Stimulated activated CD4-positive, alpha-beta T cell treated with anti-CD3 and anti-CD28 coated beads, Interleukin-4, amount 100 ng/mL, for 1 hour (primary cell): ENCODE data around the gene CPA1.
"Not testable (repeated sequence)": the region's sequence is repeated elsewhere in the genome, so short reads cannot be mapped to it uniquely, and the experiment has no call there.

Experiments
- DNase-seq: peaks from one replicate; pipeline ENCODE4 v3.0.0-alpha.2; 2020

CPA1 gene

GRCh38 chr7:130374507-130374906 is 5.8 kb upstream of the CPA1 start:
- DNase-seq = no peak

DNA sequence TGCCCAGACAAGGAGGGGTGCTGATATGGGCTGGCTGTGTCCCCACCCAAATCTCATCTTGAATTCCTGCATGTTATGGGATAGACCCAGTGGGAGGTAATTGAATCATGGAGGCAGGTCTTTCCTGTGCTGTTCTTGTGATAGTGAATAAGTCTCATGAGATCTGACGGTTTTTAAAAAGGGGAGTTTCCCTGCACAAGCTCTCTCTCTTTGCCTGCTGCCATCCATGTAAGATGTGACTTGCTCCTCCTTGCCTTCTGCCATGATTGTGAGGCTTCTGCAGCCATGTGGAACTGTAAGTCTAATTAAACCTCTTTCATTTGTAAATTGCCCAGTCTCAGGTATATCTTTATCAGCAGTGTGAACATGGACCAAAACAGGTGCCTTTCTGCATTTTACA is 3.8 kb upstream of the CPA1 start:
- DNase-seq = not testable (repeated sequence)

- DNase-seq = no peak
These were observed 3.1 kb upstream of the CPA1 start for GRCh38 chr7:130377178-130377577.

GRCh38 chr7:130379019-130379418 is 1.3 kb upstream of the CPA1 start:
- no peak for DNase-seq

- DNase-seq = no peak
These were observed 768 bp upstream of the CPA1 start for GRCh38 chr7:130379532-130379920.

- no peak for DNase-seq
These were observed 664 bp downstream of the CPA1 start for GRCh38 chr7:130380861-130381455.

DNA sequence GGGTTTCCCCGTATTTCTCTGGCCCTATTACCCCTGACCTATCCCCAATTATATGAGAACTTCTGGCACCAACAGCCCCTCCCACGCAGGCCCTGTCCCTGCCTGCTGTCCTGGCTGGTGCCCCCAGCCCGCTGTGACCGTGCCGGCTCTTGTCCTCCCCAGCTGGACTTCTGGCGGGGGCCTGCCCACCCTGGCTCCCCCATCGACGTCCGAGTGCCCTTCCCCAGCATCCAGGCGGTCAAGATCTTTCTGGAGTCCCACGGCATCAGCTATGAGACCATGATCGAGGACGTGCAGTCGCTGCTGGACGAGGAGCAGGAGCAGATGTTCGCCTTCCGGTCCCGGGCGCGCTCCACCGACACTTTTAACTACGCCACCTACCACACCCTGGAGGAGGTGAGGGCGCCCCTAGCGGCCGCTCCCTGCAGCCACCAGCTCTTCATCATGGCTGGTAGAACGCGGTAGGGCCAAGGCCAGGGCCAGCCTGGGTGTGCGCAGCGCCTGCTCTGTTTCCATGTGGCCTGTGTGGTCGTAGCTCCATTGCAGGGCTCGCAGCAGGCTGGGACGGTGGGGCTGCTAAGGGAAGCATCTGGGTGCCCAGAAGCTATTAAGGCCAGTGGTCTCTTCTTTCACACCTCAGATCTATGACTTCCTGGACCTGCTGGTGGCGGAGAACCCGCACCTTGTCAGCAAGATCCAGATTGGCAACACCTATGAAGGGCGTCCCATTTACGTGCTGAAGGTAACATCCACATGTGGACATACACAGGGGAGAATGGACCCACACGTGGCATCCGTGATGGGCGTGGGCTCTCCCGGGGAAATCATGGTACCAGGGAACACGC is 1.4 kb downstream of the CPA1 start:
- DNase-seq = no peak

DNA sequence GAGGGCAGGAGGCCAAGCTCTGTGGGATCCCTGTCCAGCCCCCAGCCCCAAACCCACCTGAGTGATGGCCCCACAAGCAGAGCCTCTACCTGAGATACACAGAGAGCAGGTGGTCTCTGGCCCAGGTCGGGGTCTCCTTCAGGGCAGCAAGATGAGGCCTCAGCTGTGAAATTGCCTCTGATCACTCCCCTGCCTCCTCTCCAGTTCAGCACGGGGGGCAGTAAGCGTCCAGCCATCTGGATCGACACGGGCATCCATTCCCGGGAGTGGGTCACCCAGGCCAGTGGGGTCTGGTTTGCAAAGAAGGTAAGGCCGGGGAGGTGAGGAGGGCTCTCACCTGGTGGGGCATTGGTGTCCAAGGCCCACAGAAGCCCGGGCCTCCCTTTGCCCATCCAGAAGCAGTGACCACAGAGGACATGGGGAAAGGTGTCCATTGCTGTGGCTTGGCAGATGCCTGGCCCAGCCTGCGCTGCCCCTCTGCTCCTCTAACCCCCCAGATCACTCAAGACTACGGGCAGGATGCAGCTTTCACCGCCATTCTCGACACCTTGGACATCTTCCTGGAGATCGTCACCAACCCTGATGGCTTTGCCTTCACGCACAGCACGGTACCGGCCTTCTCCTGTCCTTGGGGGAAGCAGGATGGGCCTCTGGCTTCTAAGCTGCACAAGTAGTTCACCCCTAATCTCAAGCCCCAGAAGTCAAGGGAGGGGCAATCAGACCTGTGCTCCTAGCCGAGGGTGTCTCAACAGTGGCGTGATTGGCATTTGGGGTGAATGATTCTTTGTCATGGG is 3.1 kb downstream of the CPA1 start:
- no peak for DNase-seq

DNA sequence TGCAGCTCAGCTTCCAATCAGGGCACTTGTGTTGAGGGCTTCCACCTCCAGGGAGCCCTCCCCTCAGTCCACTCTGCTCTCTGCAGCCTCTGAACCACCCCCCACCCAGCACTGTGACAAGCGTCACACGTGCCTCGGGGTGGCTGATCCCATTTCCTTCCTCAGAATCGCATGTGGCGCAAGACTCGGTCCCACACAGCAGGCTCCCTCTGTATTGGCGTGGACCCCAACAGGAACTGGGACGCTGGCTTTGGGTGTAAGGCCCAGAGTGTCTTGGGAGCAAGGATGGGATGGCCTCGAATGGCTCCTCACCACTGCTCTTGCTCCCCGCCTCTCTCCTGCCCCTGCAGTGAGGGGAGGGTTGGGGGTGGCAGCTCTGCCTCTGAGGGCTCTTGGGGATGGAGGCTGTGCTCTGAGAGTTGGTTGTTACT is 4.1 kb downstream of the CPA1 start:
- DNase-seq = no peak

- no peak for DNase-seq
These were observed 4.7 kb downstream of the CPA1 start for GRCh38 chr7:130384841-130385599.

- DNase-seq = no peak
These were observed 5.3 kb downstream of the CPA1 start for GRCh38 chr7:130385600-130386066.

GRCh38 chr7:130386876-130387275 is 6.6 kb downstream of the CPA1 start:
- no peak for DNase-seq

DNA sequence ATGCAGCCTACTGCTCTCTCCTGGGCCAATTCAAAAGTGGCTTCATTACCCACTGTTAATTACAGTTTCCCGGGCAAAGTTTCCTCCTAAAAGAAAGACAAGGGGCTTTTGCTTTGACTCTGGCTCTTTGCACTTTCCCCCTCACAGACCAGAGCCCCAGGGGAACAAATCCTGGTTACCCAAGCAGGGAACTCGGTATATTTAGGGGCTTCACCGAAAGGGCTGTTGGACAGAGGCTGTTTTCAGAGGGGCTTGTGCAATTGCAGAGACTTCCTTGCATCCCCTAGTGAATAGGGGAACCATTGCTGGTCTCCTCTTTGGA is 7.0 kb downstream of the CPA1 start:
- no peak for DNase-seq

DNA sequence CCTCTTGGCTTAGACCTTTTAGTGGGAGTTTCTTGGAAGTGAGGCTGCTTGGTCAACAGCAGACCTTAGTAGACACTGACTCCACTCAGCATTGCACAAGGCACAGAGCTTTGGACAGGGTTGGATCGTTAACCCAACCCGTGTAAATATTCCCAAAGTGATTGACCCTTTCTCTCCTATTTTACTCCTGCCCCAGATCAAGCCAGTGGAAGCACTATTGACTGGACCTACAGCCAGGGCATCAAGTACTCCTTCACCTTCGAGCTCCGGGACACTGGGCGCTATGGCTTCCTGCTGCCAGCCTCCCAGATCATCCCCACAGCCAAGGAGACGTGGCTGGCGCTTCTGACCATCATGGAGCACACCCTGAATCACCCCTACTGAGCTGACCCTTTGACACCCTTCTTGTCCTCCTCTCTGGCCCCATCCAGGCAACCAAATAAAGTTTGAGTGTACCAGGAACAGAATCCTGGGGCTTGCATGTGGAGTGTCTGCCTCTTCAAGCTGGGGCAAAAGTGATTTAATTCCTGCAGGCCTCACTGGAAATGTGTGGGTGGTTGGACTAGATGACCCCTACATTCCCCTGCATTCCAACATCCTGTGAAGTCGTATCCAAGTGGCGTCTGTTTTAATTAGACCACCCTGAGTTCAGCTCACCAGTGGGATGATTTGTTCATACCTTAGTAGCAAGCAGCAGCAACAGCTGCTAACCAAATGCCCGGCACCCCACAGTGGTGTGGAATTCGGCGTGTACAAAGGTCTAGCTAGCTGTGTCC is 7.5 kb downstream of the CPA1 start:
- no peak for DNase-seq

DNA sequence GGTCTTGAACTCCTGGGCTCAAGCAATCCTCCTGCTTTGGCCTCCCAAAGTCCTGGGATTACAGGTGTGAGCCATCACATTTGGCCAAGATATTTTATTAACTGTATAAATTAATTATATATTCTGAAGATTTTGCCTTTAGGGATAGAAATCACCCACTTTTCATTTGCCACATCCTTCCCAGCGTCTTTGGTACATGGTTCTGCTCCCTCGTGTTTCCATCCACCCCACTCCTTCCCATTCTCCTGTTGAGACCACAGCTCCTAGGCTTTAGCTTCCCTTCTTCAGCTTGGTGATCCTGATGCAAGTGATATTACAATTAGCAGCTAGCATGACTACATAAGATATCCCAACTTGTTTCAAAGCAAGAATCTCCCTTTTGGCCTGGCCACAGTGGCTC is 8.4 kb downstream of the CPA1 start:
- no peak for DNase-seq

DNA sequence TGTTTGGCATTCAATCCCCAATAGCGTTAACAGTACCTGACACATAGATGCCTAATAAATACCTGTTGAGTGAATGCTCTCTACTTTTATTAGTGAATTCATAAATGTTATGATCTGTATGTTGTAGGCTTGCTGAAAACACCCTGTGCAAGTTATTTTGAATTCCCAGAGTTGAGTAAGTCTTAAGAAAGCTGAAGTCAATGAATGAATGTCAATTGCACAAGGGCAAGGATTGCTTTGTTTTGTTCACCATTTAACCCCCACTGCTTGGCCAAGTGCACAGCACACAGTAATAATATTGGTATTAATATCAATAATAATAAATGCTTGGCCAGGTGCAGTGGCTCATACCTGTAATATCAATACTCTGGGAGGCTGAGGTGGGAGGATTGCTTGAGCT is 10.2 kb downstream of the CPA1 start:
- no peak for DNase-seq

- no peak for DNase-seq
These were observed 12.8 kb downstream of the CPA1 start for GRCh38 chr7:130393101-130393561.

DNA sequence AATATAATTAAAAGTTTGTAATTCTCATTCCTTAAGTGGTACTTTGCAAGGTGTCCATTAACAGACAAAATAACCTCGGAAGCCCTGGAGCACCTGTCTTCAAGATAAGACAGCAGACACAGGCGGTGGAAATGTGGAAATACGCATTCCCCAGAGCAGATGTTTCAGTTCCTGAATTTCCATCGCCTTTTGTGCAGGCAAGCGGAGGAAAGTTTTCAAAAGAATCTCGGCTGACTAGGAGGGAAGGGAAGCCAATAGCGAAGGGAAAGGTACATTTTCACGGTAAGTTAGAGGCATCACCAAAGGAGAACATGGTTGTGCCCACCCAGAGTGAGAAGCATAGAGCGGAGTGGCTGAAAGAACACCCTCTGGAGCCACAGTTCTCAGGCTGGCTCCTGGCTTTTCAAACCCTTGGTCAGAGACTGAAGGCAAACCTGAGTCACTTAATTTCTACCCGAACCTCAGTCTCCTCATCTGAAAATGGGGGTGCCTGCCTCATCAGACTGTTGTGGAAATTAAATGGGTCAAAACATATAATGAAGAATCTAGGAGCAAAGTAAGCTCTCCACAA is 13.6 kb downstream of the CPA1 start:
- no peak for DNase-seq

DNA sequence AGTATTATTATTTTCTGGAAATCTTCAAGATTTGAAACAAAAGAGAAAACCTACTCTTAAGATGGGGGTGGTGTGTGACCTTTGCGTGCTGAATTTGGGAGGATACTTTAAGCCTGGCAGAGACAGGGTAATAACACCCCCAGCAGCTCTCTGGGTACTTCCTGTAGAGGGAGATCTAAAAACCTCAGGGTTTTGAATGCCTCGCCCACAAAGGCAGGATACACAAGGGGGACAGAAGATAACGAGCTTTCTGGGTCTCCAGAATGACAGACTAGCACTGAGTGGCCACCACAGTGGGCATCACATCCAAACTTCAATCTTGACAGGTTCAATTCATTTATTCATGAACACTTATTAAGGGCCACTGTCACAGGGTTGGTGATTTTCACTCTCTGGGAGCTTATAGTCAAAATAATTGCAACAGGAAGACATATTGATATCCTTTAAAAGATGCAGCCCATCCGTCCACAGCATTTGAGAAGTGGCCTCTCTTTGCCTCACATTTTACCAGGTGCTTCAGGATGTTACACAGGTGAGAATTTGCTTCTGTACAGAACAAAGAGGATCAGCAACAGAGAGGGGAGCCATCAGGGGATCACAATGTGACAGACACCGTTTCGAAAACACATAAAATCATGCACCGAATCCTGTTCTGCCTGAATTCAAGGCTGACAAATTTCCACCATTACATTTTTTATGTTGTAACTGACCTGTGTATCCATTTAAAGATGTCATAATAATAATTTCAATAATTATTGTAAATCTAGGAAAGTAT is 14.3 kb downstream of the CPA1 start:
- no peak for DNase-seq

- no peak for DNase-seq
These were observed 15.1 kb downstream of the CPA1 start for GRCh38 chr7:130395421-130395820.

- DNase-seq = no peak
These were observed 15.8 kb downstream of the CPA1 start for GRCh38 chr7:130396109-130396508.
